ENCODE data around the gene PDHA1. TPM values are rescaled to one million over a fixed set of nuclear protein-coding genes. Genes with fewer than 3 reads are reported as not detected.

PDHA1 gene
- total and polyA plus RNA-seq, 2 experiments from 2014 or later = 144 to 396 TPM

GRCh38 chrX:19358521-19358920 is 14.8 kb downstream of the PDHA1 start:
- H4K20me1 ChIP-seq (ENCODE audit: insufficient read depth, poor library complexity, severe bottlenecking) = no peaks in the 10 kb centered on the region
- no peaks in the 10 kb centered on the region for H3K27me3 ChIP-seq
- WGBS (ENCODE audit: low lambda C conversion rate, missing lambda C conversion rate) = 82% methylated on average over 7 of the region's 7 CpGs
- no peaks in the 10 kb centered on the region for H3K9me3 ChIP-seq (ENCODE audit: low read depth)
- H3K4me1 ChIP-seq (ENCODE audit: insufficient read depth) = no peaks in the 10 kb centered on the region
- no peak for DNase-seq (ENCODE audit: low spot score)
- no peak overlapping the region for H3K27ac ChIP-seq
- no peaks in the 10 kb centered on the region for H3K79me2 ChIP-seq
- H3K9me2 ChIP-seq (replicated peaks; ENCODE audit: insufficient read depth) = no peaks in the 10 kb centered on the region
- H2AFZ ChIP-seq = no peak overlapping the region
- no peak overlapping the region for H3K4me3 ChIP-seq
- no peaks in the 10 kb centered on the region for H3K36me3 ChIP-seq (replicated peaks; ENCODE audit: insufficient read depth, low read depth)
- H3K4me2 ChIP-seq = no peak overlapping the region
- no peak for TF ChIP-seq CTCF (IDR thresholded peaks at IDR 0.05; ENCODE audit: poor library complexity)
- TF ChIP-seq EZH2 (IDR thresholded peaks at IDR 0.05; ENCODE audit: borderline replicate concordance) = no peak
- no peak for TF ChIP-seq EZH2phosphoT487 (IDR thresholded peaks at IDR 0.05; ENCODE audit: low read depth, severe bottlenecking, unreplicated experiment)

- 67% methylated on average over 6 of the region's 6 CpGs for WGBS (ENCODE audit: low lambda C conversion rate, missing lambda C conversion rate)
- Histone ChIP-seq H3K4me2 (no peak overlapping the region), H2AFZ (no peak overlapping the region), H4K20me1 (ENCODE audit: insufficient read depth, poor library complexity, severe bottlenecking) (no peaks in the 10 kb centered on the region), H3K27ac (no peak overlapping the region), H3K9me3 (ENCODE audit: low read depth) (no peaks in the 10 kb centered on the region), H3K27me3 (no peaks in the 10 kb centered on the region), H3K4me1 (ENCODE audit: insufficient read depth) (no peaks in the 10 kb centered on the region), H3K4me3 (no peak overlapping the region), H3K36me3 (replicated peaks; ENCODE audit: insufficient read depth, low read depth) (no peaks in the 10 kb centered on the region), H3K79me2 (no peaks in the 10 kb centered on the region), H3K9me2 (replicated peaks; ENCODE audit: insufficient read depth) (no peaks in the 10 kb centered on the region)
- DNase-seq (ENCODE audit: low spot score) = no peak
- TF ChIP-seq EZH2 (IDR thresholded peaks at IDR 0.05; ENCODE audit: borderline replicate concordance) (no peak), CTCF (IDR thresholded peaks at IDR 0.05; ENCODE audit: poor library complexity) (no peak), EZH2phosphoT487 (IDR thresholded peaks at IDR 0.05; ENCODE audit: low read depth, severe bottlenecking, unreplicated experiment) (no peak)
These were observed 17.2 kb downstream of the PDHA1 start for GRCh38 chrX:19360903-19361302.

- Histone ChIP-seq H3K9me3 (ENCODE audit: low read depth) (no peaks in the 10 kb centered on the region), H3K4me3 (no peak overlapping the region), H3K36me3 (replicated peaks; ENCODE audit: insufficient read depth, low read depth) (no peaks in the 10 kb centered on the region), H3K27ac (no peak overlapping the region), H3K9me2 (replicated peaks; ENCODE audit: insufficient read depth) (no peaks in the 10 kb centered on the region), H4K20me1 (ENCODE audit: insufficient read depth, poor library complexity, severe bottlenecking) (no peaks in the 10 kb centered on the region), H3K4me2 (no peak overlapping the region), H3K79me2 (no peaks in the 10 kb centered on the region), H3K27me3 (no peaks in the 10 kb centered on the region), H3K4me1 (ENCODE audit: insufficient read depth) (no peaks in the 10 kb centered on the region), H2AFZ (no peak overlapping the region)
- 59% methylated on average over 4 of the region's 4 CpGs for WGBS (ENCODE audit: low lambda C conversion rate, missing lambda C conversion rate)
- no peak for DNase-seq (ENCODE audit: low spot score)
- no peak for TF ChIP-seq EZH2 (IDR thresholded peaks at IDR 0.05; ENCODE audit: borderline replicate concordance)
- no peak for TF ChIP-seq EZH2phosphoT487 (IDR thresholded peaks at IDR 0.05; ENCODE audit: low read depth, severe bottlenecking, unreplicated experiment)
- no peak for TF ChIP-seq CTCF (IDR thresholded peaks at IDR 0.05; ENCODE audit: poor library complexity)
These were observed 18.0 kb downstream of the PDHA1 start for GRCh38 chrX:19361701-19362100.

- no peak overlapping the region for H3K4me2 ChIP-seq
- H3K4me1 ChIP-seq (ENCODE audit: insufficient read depth) = no peaks in the 10 kb centered on the region
- no peak overlapping the region for H2AFZ ChIP-seq
- TF ChIP-seq CTCF (IDR thresholded peaks at IDR 0.05; ENCODE audit: poor library complexity) (no peak), EZH2 (IDR thresholded peaks at IDR 0.05; ENCODE audit: borderline replicate concordance) (no peak), EZH2phosphoT487 (IDR thresholded peaks at IDR 0.05; ENCODE audit: low read depth, severe bottlenecking, unreplicated experiment) (no peak)
- H3K27ac ChIP-seq = no peak overlapping the region
- H3K79me2 ChIP-seq = no peaks in the 10 kb centered on the region
- no peaks in the 10 kb centered on the region for H3K9me3 ChIP-seq (ENCODE audit: low read depth)
- H3K36me3 ChIP-seq (replicated peaks; ENCODE audit: insufficient read depth, low read depth) = no peaks in the 10 kb centered on the region
- no peaks in the 10 kb centered on the region for H3K9me2 ChIP-seq (replicated peaks; ENCODE audit: insufficient read depth)
- WGBS (ENCODE audit: low lambda C conversion rate, missing lambda C conversion rate) = 88% methylated on average over 6 of the region's 6 CpGs
- H4K20me1 ChIP-seq (ENCODE audit: insufficient read depth, poor library complexity, severe bottlenecking) = no peaks in the 10 kb centered on the region
- DNase-seq (ENCODE audit: low spot score) = no peak
- H3K4me3 ChIP-seq = no peak overlapping the region
- no peaks in the 10 kb centered on the region for H3K27me3 ChIP-seq
These were observed 24.8 kb downstream of the PDHA1 start for GRCh38 chrX:19368576-19368975.

Measured in hepatocyte (in vitro differentiated cells).